GM12864 (cell line): Measurements from ENCODE around the gene FMN1.

Experiments used
- DNase-seq: peaks from one replicate; pipeline ENCODE4 v3.0.0-alpha.2; 2011; ENCODE audit warnings: low read depth
- H3K4me3 ChIP-seq: 2 replicates; pipeline ENCODE4 v1.5.1; 2011; ENCODE audit warnings: mild to moderate bottlenecking, low read depth, low read length, control low read depth
- CTCF ChIP-seq: IDR thresholded peaks from 2 replicates; pipeline ENCODE4 v1.5.1; 2011; ENCODE audit warnings: low read depth, mild to moderate bottlenecking, moderate library complexity, low read length, control low read depth, inconsistent platforms; ENCODE audit errors: missing control alignments

The FMN1 gene

DNA sequence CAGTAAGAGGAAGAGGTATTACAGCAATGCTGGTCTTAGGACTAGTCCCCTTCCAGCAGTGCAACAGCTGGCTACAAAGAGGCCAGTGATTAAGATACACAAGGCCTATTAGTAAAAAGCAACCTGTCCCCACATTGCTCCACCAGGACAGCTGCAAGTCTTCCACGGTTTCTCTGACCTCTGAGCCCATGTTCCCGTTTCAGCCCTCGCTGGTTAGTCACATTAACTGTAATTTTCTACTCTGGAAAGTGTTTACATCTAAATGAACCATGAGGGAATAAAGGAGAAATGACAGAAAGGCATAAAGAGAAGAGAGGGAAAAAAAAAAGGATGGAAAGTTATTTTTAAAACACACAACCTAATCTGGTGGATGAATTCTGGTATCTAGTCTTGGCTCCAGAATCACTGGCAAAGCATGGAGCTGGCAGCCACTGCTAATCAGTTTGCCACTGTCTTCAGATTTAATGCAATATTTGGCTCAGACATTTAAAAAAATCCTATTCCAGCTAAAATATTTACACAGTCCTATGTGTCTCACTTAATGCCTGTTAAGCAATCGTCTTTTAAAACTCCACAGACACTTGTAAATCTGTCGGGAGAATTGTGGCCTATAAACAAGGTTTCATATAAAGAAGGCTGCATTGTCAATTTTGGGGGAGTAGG, 321.8 kb downstream of the FMN1 start:
- no peak overlapping the region for H3K4me3 ChIP-seq
- no peak for DNase-seq
- TF ChIP-seq CTCF, result no peak

GRCh38 chr15:32871883-32872282, 322.6 kb downstream of the FMN1 start:
- H3K4me3 ChIP-seq, result no peak overlapping the region
- TF ChIP-seq CTCF, result no peak
- no peak for DNase-seq

GRCh38 chr15:32870240-32871033, 324.1 kb downstream of the FMN1 start:
- no peak overlapping the region for H3K4me3 ChIP-seq
- no peak for TF ChIP-seq CTCF
- peak; percentile 64 for DNase-seq

DNA sequence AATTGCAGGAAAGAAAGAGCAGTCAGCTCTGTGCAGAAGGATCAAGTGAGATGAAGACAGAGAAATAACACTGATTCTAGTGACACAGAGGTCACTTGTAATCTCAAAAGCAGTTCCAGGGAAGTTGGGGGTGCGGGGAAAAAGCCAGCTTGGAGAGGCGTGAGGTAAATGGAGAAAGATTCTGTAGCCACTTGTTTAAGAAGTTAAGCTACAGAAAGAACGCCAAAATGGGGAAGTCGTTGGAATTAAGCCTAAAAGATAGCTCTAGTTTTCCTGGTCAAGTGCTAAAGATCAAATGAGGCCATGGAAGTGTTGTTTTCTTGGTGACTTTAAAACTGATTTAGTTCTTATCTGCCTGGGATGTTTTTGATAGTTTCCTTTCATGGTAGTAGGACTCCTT, 324.7 kb downstream of the FMN1 start:
- no peak overlapping the region for H3K4me3 ChIP-seq
- DNase-seq, result no peak
- no peak for TF ChIP-seq CTCF

DNA sequence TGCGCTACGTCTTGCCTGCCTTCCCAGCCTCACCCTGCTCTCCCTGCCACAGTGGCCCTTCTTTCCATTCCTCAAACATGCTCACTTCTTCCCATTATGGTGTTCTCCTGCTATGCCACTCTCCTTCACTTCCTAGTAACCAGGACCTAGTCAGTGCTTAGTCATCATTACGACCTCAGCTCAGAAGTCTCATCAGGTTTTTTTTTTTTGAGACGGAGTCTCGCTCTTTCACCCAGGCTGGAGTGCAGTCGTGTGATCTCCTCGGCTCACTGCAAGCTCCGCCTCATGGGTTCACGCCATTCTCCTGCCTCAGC, 327.2 kb downstream of the FMN1 start:
- no peak overlapping the region for H3K4me3 ChIP-seq
- no peak for DNase-seq
- TF ChIP-seq CTCF, result no peak

GRCh38 chr15:32866454-32867312, 327.8 kb downstream of the FMN1 start:
- TF ChIP-seq CTCF, result no peak
- no peak for DNase-seq
- H3K4me3 ChIP-seq, result no peak overlapping the region
